Activated CD4-positive, alpha-beta T cell treated with anti-CD3 and anti-CD28 coated beads, Interleukin-2, amount 50 U/mL, for 1 hour (primary cell): Measurements from ENCODE around the gene MPPED1.

Source experiments
- DNase-seq: peaks from one replicate; pipeline ENCODE4 v3.0.0-alpha.2; 2020

Gene MPPED1

DNA sequence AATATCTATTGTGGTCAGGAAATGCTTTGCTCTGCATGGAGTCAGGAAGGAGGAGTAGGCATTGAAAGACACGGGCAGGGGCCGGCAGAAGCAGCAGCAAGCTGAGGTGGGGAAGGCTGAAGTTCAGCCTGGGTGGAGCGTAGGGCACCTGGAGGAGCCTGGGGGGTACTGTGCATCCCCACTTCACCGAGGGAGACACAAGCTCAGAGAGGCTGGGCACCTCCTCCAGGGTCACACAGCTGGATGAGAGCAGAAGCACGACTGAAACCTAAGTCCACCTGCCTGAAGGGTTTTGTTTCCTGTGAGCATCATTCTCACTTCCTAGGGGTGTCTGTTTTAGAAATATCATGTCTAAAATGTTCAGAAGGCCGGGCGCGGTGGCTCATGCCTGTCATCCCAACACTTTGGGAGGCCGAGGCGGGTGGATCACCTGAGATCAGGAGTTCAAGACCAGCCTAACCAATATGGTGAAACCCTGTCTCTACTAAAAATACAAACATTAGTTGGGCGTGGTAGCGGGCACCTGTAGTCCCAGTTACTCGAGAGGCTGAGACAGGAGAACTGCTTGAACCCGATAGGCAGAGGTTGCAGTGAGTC, 138.3 kb downstream of the MPPED1 start:
- DNase-seq, result no peak

GRCh38 chr22:43550672-43551071, 138.9 kb downstream of the MPPED1 start:
- DNase-seq, result no peak

DNA sequence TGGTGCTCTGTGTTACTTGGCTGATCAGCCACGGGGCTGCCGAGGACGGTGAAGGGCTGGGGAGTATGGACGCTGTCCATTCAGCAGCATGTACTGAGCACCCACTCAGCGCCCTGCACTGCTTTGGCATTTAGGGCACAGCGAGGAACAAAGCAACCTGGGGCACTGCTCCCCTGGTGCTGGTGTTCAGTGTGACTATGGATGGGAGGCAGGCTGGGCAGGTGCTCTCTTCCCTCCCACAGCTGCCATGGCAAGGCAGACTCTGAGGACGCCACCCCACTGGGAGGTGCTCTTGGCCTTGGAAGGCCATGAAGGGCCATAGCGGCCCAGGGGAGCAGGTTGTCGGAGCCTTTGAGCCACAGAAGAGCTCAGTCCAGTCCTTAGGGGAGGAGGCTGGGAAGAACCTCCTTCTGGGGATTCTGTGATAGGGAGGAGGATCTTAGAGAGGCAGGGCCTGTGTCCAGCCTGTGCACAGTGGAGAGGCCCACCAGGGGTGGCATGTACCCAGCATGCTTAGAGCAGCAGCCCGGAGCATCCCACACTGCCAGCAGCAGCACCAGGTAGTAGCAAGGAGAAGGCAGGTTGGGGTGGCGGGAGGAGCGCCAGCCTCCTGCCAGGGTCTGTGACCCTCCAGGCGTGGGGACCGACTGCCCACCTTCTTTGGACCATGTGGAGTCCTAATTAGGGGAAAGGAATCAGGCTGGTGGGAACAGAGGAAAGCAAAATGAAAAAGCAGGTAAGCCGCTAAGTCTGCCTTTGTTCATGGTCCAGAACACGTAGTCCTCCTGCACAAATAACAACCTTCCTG, 141.8 kb downstream of the MPPED1 start:
- DNase-seq, result no peak

- no peak for DNase-seq
Observed at GRCh38 chr22:43554259-43554636, 142.4 kb downstream of the MPPED1 start.

GRCh38 chr22:43554694-43555365, 143.0 kb downstream of the MPPED1 start:
- no peak for DNase-seq

GRCh38 chr22:43555561-43556515, 144.0 kb downstream of the MPPED1 start:
- DNase-seq, result no peak
